ENCODE data around the gene LCOR. TPM values are rescaled to one million over a fixed set of nuclear protein-coding genes. Genes with fewer than 3 reads are reported as not detected.

The LCOR gene
- 6.9 and 9.5 TPM in 2 replicates for total RNA-seq

DNA sequence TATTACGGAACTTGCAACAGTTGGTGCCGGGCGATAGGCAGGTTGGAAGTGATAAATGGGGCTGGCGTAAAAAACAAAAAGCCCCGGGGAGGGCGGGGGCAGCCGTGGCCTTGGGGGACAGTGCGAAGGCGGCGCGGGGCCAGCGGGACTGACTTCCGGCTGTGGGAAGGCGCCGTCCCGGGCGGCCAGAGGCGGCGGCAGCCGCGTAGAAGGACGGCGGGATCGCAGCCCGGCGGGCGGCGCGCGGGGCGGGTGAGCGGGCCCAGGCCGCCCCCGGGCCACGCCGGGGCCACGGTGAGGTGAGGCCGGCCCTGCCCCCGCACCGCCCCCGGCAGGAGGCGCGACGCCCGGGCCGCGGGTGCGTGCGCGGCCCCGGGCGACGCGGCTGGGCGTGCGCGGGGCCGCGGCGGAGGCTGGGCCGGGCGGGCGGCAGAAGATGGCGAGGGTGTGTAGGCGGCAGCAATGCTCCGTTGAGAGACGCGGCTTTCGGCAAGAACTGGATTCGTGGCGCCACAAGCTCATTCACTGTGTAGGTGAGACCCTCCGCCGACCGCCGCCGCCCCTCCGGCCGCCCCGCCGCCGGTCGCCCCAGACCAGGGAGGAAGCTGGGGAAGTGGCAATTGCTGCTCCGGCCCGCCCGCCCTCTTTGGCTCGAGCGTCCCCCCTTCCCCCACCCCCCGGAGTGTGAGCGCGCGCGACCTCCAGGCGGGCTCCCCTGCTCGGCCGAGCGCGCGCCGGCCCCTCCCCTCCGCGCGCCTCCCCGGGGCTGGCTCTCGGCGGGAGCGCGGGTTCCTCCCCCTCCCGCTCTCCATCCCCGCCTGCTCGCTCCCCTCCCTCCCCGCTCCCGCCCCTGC lies at the start of gene LCOR:
Gene LCOR (plus strand): TSS at position 432 of the 854 bp plus-strand sequence. CDS start 116,760 bp downstream, outside the sequence.

Other genes with a start within 250 kb of the LCOR start
- 59.3 and 73.7 TPM in 2 replicates for gene TM9SF3, start 245.3 kb upstream of the LCOR start, total RNA-seq
- gene PIK3AP1, start 111.8 kb upstream of the LCOR start, total RNA-seq, result not detected in 2 replicates